Midbrain (tissue), 1 donor: ENCODE data around the gene PPP1CA.
A peak's percentile ranks its signal among the peaks of the same experiment; 100 is the strongest.

Experiments used
- DNase-seq: peaks from one replicate; lab custom pipeline; 2025; lab: John Stamatoyannopoulos, UW

The PPP1CA gene

GRCh38 chr11:67401495-67402191 is at the start of gene PPP1CA:
Gene PPP1CA, minus strand, starts transcription at chr11:67401858. Its CDS starts 76 bp downstream, at chr11:67401782.
- peak; percentile 92 for DNase-seq

GRCh38 chr11:67450796-67451657 is 49.4 kb upstream of the PPP1CA start:
- no peak for DNase-seq

GRCh38 chr11:67449116-67449844 is 47.6 kb upstream of the PPP1CA start:
- peak; percentile 23 for DNase-seq

GRCh38 chr11:67448220-67448609 is 46.6 kb upstream of the PPP1CA start:
- no peak for DNase-seq

GRCh38 chr11:67445515-67445914 is 43.9 kb upstream of the PPP1CA start:
- no peak for DNase-seq

GRCh38 chr11:67442504-67443404 is 41.1 kb upstream of the PPP1CA start:
- DNase-seq: no peak

- no peak for DNase-seq
These were observed 40.2 kb upstream of the PPP1CA start for GRCh38 chr11:67441731-67442351.

- no peak for DNase-seq
These were observed 39.5 kb upstream of the PPP1CA start for GRCh38 chr11:67441098-67441563.

GRCh38 chr11:67440229-67441097 is 38.8 kb upstream of the PPP1CA start:
- DNase-seq: no peak

GRCh38 chr11:67439321-67440228 is 37.9 kb upstream of the PPP1CA start:
- DNase-seq: no peak

- DNase-seq: no peak
These were observed 36.7 kb upstream of the PPP1CA start for GRCh38 chr11:67438158-67438902.

GRCh38 chr11:67437809-67438157 is 36.1 kb upstream of the PPP1CA start:
- DNase-seq: no peak

GRCh38 chr11:67437082-67437808 is 35.6 kb upstream of the PPP1CA start, which contains the start of gene PTPRCAP:
Gene PTPRCAP, minus strand, starts transcription at chr11:67437682. Its CDS starts 63 bp downstream, at chr11:67437619.
- DNase-seq: no peak

- no peak for DNase-seq
These were observed 34.9 kb upstream of the PPP1CA start for GRCh38 chr11:67436459-67437081.

GRCh38 chr11:67435727-67436458 is 34.2 kb upstream of the PPP1CA start:
- DNase-seq: no peak

- DNase-seq: no peak
These were observed 33.5 kb upstream of the PPP1CA start for GRCh38 chr11:67435031-67435726.
